Ovary (tissue), 10 donors: Measurements from ENCODE around the gene CLDN7. TPM values are rescaled to one million over a fixed set of nuclear protein-coding genes. Genes with fewer than 3 reads are reported as not detected.

ENCODE experiments used
- DNase-seq, 5 donors: peaks; one replicate each; pipeline ENCODE4 v3.0.0-alpha.2; 2019 to 2020
- H3K27ac ChIP-seq, 2 donors: fragments of 200-600 bp; one replicate each; pipeline versions ENCODE4 v1.5.1 to v1.8.0; 2019 to 2022
- H3K27me3 ChIP-seq: fragments of 200-600 bp; one replicate; pipeline ENCODE4 v1.8.0; 2022
- H3K36me3 ChIP-seq: fragments of 200-600 bp; sonication (generic); one replicate; pipeline ENCODE4 v1.5.1; 2019
- H3K4me1 ChIP-seq: one replicate; pipeline ENCODE4 v1.8.1; 2013; ENCODE audit warnings: mild to moderate bottlenecking, moderate library complexity; ENCODE audit not compliant: insufficient read depth
- H3K4me3 ChIP-seq: fragments of 200-600 bp; sonication (generic); one replicate; pipeline ENCODE4 v1.5.1; 2017
- H3K9me3 ChIP-seq, 2 donors: fragments of 200-600 bp in 1 of 2; sonication (generic) in 1 of 2; one replicate each; pipeline versions ENCODE4 v1.5.1 to v1.8.1; 2013 to 2019; ENCODE audit warnings: mild to moderate bottlenecking in 1 of 2, moderate library complexity in 1 of 2
- CTCF ChIP-seq, 3 donors: fragments of 450-650 bp in 2 of 3; fragments of 200-600 bp in 1 of 3; IDR thresholded peaks; one replicate each; pipeline versions ENCODE4 v1.5.1 to v1.8.0; 2016 to 2022; ENCODE audit warnings: antibody characterized with exemption in 3 of 3, mild to moderate bottlenecking in 1 of 3
- EP300 ChIP-seq: sonication (generic); formaldehyde crosslinking; IDR thresholded peaks from one replicate; pipeline ENCODE4 v1.6.1; 2017; ENCODE audit warnings: antibody characterized with exemption
- POLR2A ChIP-seq: fragments of 450-650 bp; IDR thresholded peaks from one replicate; pipeline ENCODE4 v1.6.1; 2017; ENCODE audit warnings: antibody characterized with exemption, mild to moderate bottlenecking, moderate library complexity
- WGBS, 3 donors: extraction: QIAGEN DNeasy Blood & Tissue Kit in 1 of 3; methylation state at CpG; one replicate each; pipeline versions ENCODE4 v1.1.5 to v1.1.7; 2013 to 2017; 5-methylcytosine and 5-hydroxymethylcytosine counted together
- intact Hi-C, 4 donors: fragments of 100-400 bp; cut with DNase I; formaldehyde crosslinking; loops; one replicate each; pipeline versions ENCODE4 v1.11.0 to v1.15.1; 2022 to 2023
- long read RNA-seq, 3 donors: library from polyadenylated mRNA in 2 of 3; unstranded in 2 of 3; transcript quantifications; one replicate each; pipeline ENCODE4 v2.0.0 and lab custom pipeline, GENCODE V29; 2021 to 2026
- polyA plus RNA-seq, 2 donors: library from polyadenylated mRNA; stranded (reverse); fragments of 200-250 nt in 1 of 2; fragments of 350-450 nt in 1 of 2; fragmentation: Illumina TruSeq in 1 of 2; extraction: RNeasy Lipid Tissue Mini Kit (QIAGEN cat#74804) in 1 of 2; gene quantifications; one replicate each; pipeline ENCODE4 v1.2.3, GENCODE V29; 2013 to 2014
- total RNA-seq, 7 donors: library from RNA; depleted of rRNA in 2 of 7; stranded (reverse); fragments of >200 nt in 2 of 7; fragmentation: NEBNext Ultra II Directional in 3 of 7; extraction: Animal tissue kit (Norgen Biotek cat#: 25700) in 3 of 7; gene quantifications; one replicate each; pipeline versions ENCODE4 v1.1.0 to v1.2.4, GENCODE V29; 2016 to 2023
- donor health status: DM: no; HTN: no; CAD: no; lungs with moderate emphysema.
- donor health status: DM: no; HTN: no; CAD: no.
- donor health status: Bipolar disorder and iron deficiency.
- donor health status: DM: yes; HTN: yes; CAD: no.
- donor health status: DM: no; HTN: no; CAD: no.
- donor health status: DM: yes; HTN: yes; CAD: no.

CLDN7 gene
- total RNA-seq, result 100 to 1,000 TPM in 1 of 7 donors, 1 to 10 TPM in 4, under 1 TPM in 1, not detected in 1; 0.53 to 102 (median 6.3) TPM
- 1 to 10 TPM in 1 of 2 donors, under 1 TPM in 1; 0.27 to 1.1 TPM for polyA plus RNA-seq
- long read RNA-seq, donor 1, partial matches to known transcripts, result 0 of 1 reads
- long read RNA-seq, donor 1, other reads (novel, unspliced or antisense), result 1 of 1 reads
- long read RNA-seq, donor 2, partial matches to known transcripts, result 0 of 4 reads
- long read RNA-seq, donor 2, other reads (novel, unspliced or antisense), result 0 of 4 reads
- long read RNA-seq, donor 3, transcript CLDN7-201 (4 exons, 1,542 nt), result major isoform, 5 of 7 reads
- long read RNA-seq, donor 3, partial matches to known transcripts, result 0 of 7 reads
- long read RNA-seq, donor 3, other reads (novel, unspliced or antisense), result 1 of 7 reads

GRCh38 chr17:7262192-7262934 lies at the start of gene CLDN7:
CLDN7 (minus strand) TSS chr17:7262478; CDS start chr17:7262043, 435 bp downstream.
- Histone ChIP-seq H3K36me3 (no peaks in the 10 kb centered on the region), H3K27ac (no peak within 1 kb of the TSS), H3K27me3 (peaks cover 7% of the 10 kb centered on the region), H3K4me3 (peak within 1 kb of the TSS; percentile 33), H3K4me1 (peaks cover 11% of the 10 kb centered on the region), H3K9me3 (no peaks in the 10 kb centered on the region)
- peak in 1 of 5 donors; percentile 23 for DNase-seq
- intact Hi-C loops, result no loop called here
- WGBS, 3 donors, result 4 to 5% (median 4%) methylated on average over 57 to 64 of the region's 64 CpGs
- TF ChIP-seq EP300 (no peak), CTCF (IDR thresholded peaks at IDR 0.05) (no peak), POLR2A (no peak)

- intact Hi-C loops, result no loop called here
- Histone ChIP-seq H3K9me3 (no peaks in the 10 kb centered on the region), H3K36me3 (no peaks in the 10 kb centered on the region), H3K27me3 (no peaks in the 10 kb centered on the region), H3K4me3 (no peak overlapping the region), H3K4me1 (peaks cover 13% of the 10 kb centered on the region), H3K27ac (no peak overlapping the region)
- DNase-seq, result no peak
- TF ChIP-seq EP300 (no peak), CTCF (IDR thresholded peaks at IDR 0.05) (no peak), POLR2A (no peak)
- WGBS, 3 donors, result 65 to 69% (median 68%) methylated on average over 7 of the region's 7 CpGs
Measured at GRCh38 chr17:7311110-7311705, 48.9 kb upstream of the CLDN7 start.

- Histone ChIP-seq H3K4me3 (no peak overlapping the region), H3K9me3 (no peaks in the 10 kb centered on the region), H3K4me1 (peaks cover 13% of the 10 kb centered on the region), H3K36me3 (no peaks in the 10 kb centered on the region), H3K27ac (no peak overlapping the region), H3K27me3 (no peaks in the 10 kb centered on the region)
- no peak for DNase-seq
- TF ChIP-seq CTCF (IDR thresholded peaks at IDR 0.05) (no peak), EP300 (no peak), POLR2A (no peak)
- WGBS, 3 donors, result 85 to 92% (median 85%) methylated on average over 12 of the region's 12 CpGs
- intact Hi-C loops, result loop anchor here in 1 of 4 donors (5.0 kb wide), 1 partner anchor 263 kb away; no protein-coding TSS in a partner anchor
Measured at GRCh38 chr17:7309628-7310027, 47.4 kb upstream of the CLDN7 start.

GRCh38 chr17:7308625-7309433 lies 46.6 kb upstream of the CLDN7 start:
- Histone ChIP-seq H3K36me3 (no peaks in the 10 kb centered on the region), H3K27me3 (no peaks in the 10 kb centered on the region), H3K4me3 (peak overlapping the region; percentile 91), H3K4me1 (peaks cover 9% of the 10 kb centered on the region), H3K27ac (peak overlapping the region; percentile 94), H3K9me3 (no peaks in the 10 kb centered on the region)
- intact Hi-C loops, result loop anchor here in 1 of 4 donors (5.0 kb wide), 1 partner anchor 263 kb away; no protein-coding TSS in a partner anchor
- TF ChIP-seq POLR2A (peak; percentile 43), EP300 (no peak)
- 1 to 2% (median 1%) methylated on average over 14 of the region's 14 CpGs for WGBS, 3 donors
- DNase-seq, result peak; percentile 59 to 79 (median 67)
